Adipose tissue (tissue), 3 donors: ENCODE results near the gene ZCCHC7. TPM values are rescaled to one million over a fixed set of nuclear protein-coding genes. Genes with fewer than 3 reads are reported as not detected.

Experiments
- H3K27ac ChIP-seq: one replicate; pipeline ENCODE4 v1.5.1; 2013; ENCODE audit warnings: low read depth, low read length
- WGBS, 3 donors: extraction: QIAGEN DNeasy Blood & Tissue Kit; methylation state at CpG; one replicate each; pipeline ENCODE4 v1.1.7; 2013; 5-methylcytosine and 5-hydroxymethylcytosine counted together
- polyA plus RNA-seq, 3 donors: library from polyadenylated mRNA; stranded (reverse); fragments of 200-250 nt; gene quantifications; one replicate each; pipeline ENCODE4 v1.2.3, GENCODE V29; 2013
- donor health status: healthy with polysubstance abuse.
- donor health status: Bipolar disorder and iron deficiency.
- donor health status: healthy.

Gene ZCCHC7
- polyA plus RNA-seq, 3 donors, result 5.2 to 13.2 (median 8.0) TPM

DNA sequence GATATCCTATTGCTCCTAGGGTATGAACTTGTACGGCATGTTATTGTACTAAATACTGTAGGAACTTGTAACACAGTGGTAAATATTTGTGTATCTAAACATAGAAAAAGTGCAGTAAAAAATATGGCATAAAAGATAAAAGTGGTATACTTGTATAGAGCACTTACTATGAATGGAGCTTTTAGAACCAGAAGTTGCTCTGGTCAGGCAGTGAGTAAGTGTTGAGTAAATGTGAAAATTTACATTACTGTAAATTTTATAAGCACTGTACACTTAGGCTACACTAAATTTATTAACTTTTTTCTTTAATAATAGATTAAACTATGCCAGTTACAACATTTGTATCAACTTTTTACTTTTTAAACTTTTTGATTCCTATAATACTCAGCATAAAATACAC lies 109.1 kb downstream of the ZCCHC7 start:
- H3K27ac ChIP-seq, result no peak overlapping the region
- 94 to 95% (median 95%) methylated on average over 1 of the region's 1 CpG for WGBS, 3 donors

DNA sequence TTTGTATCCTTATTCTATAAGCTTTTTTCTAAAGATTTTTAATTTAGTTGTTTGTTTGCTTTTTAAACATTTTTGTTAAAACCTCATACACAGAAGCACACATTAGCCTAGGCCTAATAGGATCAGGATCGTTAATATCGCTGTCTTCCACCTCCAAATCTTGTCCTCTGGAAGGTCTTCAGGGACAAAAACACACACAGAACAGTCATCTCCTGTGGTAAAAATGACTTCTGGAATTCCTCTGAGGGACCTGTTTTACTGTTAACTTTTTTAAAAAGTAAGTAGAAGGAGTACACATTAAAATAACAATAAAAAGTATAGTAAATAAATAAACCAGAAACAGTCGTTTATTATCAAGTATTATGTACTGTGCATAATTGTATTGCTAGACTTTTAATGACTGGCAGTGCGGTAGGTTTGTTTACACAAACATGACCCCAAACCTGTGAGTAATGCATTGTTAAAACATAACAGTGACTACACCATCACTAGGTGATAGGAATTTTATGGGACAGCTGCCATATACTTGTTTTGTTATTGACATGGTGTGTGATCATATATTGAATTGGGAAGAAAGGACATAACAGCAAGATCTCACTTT lies 109.6 kb downstream of the ZCCHC7 start:
- WGBS, 3 donors, result 79 to 81% (median 81%) methylated on average over 4 of the region's 4 CpGs
- H3K27ac ChIP-seq, result no peak overlapping the region

DNA sequence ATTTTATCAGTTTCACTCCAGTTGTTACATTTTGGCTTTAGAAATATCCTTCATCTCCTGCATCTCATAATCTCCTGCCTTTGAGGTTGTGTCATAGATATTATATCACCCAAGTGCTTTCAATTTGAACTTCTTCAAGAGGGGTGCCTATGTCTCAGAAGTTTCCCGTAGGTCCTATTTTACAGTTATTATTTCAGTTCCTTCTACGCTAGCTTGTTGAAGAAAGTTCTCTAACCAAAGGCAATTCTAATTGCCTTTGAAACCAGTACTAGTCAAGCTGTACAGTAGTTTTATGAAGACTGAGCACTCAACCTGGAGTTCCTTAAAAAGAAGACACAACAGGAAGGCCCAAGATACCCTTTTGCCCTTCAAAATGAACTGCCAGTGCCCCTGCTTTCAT lies 116.4 kb downstream of the ZCCHC7 start:
- WGBS, 3 donors, result 94 to 98% (median 97%) methylated on average over 2 of the region's 2 CpGs
- no peak overlapping the region for H3K27ac ChIP-seq

DNA sequence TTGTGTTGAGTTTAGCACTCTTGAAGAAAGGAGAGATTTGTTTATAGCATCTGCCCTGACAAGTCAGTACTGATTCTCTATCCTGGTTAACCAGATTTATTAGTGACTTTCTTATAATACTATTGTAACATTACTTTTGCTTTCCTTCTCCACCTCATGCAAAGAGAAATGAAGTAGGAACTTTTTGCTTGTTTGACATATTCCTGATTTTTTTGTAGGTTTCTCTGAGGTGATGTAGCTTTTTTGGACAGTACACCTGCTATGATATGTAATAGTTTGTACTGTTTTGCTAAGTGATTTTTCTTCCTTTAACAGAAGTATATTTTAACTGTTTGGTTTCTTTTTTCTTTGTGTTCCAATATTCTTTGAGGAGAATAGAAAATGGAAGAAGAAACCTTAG lies 117.7 kb downstream of the ZCCHC7 start:
- H3K27ac ChIP-seq, result no peak overlapping the region

DNA sequence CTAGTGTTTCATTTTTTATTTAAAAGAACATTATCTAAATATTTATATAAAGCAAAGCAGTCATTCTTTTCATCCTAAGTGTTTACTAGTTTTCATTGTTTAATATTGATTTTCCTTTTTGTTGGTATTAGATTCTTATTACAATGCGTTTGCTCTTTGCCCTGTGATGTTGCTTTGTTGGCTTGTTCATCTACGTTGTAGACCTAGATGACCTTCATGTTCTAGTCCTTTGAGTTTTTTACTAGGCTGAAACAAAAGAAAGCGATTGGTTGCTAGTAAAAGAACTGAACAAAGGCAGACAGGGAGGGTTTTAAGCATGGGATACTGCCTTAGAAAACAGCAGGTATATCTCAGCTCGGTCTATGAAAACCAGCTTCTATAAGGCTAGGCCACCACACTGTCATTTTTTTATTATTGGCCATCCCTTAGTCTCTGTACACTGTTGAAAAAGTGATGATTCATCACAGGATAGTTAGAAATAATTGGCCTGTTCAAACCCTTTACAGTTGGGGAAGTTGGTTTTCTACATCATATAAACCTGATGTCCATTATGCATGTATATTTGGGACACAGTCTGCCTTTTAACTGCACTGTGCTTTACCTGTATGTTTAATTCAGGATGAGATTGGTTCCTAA lies 119.0 kb downstream of the ZCCHC7 start:
- 62 to 96% (median 95%) methylated on average over 4 of the region's 4 CpGs for whole genome bisulfite sequencing, 3 donors

DNA sequence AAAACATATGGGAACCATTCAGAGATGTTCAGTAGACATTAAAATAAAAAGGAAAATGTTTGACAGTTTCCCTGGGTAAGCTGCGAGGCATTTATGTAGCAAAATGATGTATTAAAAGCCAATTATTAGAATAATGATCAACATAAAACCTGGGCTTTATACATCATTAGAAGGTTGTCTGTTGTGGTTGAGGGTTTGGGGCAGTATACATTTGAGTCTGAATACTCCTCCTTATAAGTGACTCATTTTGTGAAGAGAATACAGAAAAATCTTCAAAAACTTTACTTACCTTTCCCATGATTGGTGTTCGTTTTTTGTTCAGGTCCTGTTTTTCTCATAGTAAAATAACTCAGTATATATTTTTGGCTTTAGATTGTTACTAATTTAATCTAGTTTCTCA lies 119.5 kb downstream of the ZCCHC7 start:
- no peak overlapping the region for H3K27ac ChIP-seq
- WGBS, 3 donors, result 96 to 97% (median 96%) methylated on average over 2 of the region's 2 CpGs

More for the DNA sequence above, 119.0 kb downstream of the ZCCHC7 start:
- H3K27ac ChIP-seq, result no peak overlapping the region

DNA sequence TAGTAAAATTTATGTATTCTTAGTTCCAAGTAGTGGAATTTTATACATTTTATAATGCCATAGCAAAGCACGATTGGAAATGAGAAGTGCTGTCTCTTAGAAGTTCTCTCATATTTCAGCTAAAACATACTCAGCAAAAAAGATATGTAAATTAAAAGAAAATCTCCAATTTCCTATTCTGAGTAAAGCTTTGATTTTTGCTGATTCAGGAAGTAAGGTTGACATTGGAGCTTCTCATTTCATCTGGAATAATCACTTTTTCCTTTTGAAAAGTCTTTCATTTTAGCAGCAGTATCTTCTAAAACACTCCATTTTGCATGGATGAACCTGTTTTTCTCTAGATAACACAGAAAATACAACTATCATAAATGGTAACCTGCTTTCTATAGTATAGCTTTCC lies 121.0 kb downstream of the ZCCHC7 start:
- 78 to 83% (median 79%) methylated on average over 1 of the region's 1 CpG for WGBS, 3 donors
- no peak overlapping the region for H3K27ac ChIP-seq

DNA sequence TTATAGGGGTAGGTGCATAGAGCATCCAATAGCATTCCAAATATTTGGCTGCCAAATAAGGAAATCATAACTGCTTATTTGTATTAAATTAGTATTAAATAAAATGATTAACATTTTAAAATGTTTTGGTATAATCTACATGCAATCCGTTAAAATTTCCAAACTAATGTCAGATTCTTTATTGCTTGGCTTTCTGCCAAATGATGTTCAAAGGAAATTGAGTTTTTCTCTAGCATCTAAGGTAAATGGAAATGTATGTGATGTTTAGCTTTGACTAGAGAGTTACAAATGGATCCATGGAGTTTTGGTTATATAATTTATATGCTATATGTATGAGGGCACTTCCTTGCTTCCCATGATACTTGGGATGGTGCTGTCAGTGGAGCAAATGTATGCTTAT lies 121.7 kb downstream of the ZCCHC7 start:
- 84 to 96% (median 91%) methylated on average over 1 of the region's 1 CpG for WGBS, 3 donors
- H3K27ac ChIP-seq, result no peak overlapping the region

DNA sequence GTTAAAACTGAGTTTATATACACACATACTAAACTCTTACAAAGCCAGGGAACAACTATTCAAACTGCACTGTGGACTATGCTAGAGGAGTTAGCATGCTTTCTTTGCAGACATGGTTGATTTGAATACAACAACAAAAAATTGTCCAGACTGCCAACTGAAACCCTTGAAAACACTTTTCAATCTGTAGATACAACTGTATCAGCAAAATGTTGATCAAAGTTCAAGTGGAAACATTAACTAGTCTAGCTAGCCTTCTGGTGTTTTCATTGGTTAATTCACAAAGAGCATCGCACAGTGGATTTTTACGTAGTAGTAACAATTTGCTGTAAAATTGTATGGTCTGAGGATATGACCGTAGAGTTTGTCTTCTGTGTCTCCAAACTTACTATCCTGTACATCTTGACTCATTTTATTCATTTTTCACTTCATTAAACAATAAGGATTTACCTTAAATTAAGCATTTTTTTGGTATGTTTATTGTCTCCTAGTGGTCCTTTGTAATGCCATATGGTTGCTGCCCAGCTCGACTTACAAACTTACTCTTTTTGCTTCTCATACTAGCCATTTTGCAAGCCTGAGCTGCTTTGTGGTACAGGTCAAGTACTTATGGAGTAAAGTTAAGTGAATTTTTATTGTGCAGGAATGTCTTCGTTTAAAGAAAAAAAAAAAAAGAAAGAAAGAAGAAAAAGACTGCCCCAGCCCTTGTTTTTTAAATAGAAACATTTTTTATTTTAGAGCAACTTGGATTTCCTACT lies 123.4 kb downstream of the ZCCHC7 start:
- H3K27ac ChIP-seq, result no peak overlapping the region
- WGBS, 3 donors, result 69 to 90% (median 86%) methylated on average over 5 of the region's 5 CpGs

DNA sequence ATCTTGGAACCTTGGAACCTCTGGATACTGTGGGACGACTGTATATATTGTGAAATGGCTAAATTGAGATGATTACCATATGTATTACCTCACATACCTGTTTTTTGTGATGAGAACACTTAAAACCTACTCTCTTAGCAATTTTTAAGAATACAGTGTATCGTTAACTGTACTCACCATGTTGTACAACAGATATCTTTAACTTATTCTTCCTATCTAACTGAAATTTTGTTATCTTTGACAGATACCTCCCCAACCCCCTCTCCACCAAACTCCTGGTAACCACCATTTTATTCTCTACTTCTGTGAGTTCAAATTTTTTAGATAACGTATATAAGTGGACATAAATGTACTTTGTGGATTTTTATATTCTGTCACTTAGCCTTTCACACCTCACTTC lies 126.5 kb downstream of the ZCCHC7 start:
- 93 to 96% (median 95%) methylated on average over 3 of the region's 3 CpGs for WGBS, 3 donors
- H3K27ac ChIP-seq, result no peak overlapping the region

DNA sequence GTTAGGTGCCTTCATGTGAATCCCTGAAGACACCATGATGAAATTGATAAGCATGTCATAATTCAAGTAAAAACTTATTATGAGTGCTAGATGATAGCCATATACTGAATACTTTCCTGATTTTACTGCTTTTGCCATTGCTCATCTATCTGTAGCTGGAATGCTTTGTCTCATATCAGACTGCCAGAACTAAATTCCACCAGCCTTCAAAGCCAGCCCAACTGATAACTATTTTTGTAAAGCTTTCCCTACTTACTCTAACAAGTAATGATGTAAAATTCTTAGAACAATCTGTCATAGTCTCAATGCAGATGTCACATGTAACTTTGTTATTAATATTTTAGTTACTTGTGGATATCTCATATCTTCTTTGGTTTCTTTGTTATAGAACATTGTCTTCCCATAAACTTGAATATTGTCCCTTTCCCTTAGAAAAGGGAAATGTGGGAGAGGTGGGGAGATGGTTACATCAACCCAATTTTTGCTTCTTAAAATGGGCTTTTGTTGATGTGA lies 128.3 kb downstream of the ZCCHC7 start:
- no peak overlapping the region for H3K27ac ChIP-seq

DNA sequence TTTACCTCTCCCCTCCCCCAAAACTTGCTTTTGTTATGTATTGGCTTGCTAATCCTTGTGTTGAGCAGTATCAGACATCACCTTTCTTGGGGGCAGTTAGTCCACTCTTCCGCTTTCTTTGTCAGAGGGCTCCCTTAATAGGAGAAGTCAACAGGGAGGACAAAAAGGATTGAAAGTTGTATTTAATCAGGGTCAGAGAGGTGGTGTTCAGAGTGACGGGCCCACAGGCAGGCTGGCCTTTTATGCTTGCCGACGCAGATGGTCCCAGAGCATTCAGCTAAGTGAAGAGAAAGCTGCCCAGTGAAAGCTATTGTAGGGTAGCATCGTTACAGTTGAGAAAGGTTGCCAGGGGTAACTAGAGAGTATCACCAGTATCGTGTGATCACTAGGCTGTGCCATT lies 131.1 kb downstream of the ZCCHC7 start:
- 85 to 91% (median 90%) methylated on average over 6 of the region's 6 CpGs for WGBS, 3 donors
- no peak overlapping the region for H3K27ac ChIP-seq

DNA sequence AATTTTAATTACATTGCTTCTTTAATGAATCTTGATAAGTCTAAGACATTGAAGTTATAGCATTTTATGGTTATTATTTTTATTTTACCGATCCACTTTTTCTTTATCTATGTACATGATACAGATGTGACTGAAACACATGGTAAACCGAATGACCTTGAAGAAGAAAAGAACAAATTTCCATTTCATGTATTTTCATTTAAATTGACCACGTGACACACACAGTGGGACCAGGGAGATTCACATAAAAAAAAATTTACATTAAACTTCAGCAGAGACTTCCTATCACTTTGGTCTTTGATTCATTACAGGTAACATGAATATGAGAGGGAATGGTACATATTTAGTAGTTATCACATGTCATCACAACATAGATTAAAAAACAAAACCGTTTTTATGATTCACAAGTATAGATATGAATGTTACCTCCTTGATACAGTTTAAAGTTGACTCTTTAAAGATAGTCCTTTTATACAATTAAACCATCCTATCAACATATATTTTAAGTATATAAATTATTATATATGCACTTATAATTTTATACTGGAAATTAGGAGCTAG lies 133.1 kb downstream of the ZCCHC7 start:
- 78 to 90% (median 89%) methylated on average over 4 of the region's 4 CpGs for WGBS, 3 donors
- no peak overlapping the region for H3K27ac ChIP-seq

DNA sequence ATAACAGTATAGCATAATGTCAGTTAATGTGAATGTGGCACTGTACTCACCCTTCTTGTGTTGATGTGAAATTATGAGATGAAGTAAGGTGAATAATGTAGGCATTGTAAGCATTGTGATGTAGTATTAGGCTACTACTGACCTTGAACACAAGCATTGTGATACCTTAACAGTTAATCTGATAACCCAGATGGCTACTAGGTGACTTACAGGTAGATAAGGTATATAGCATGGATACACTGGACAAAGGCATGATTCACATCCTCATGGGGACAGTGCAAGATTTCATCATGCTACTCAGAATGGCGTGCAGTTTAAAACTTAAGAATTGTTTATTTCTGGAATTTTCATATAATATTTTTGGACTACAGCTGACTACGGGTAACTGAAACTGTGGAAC lies 134.8 kb downstream of the ZCCHC7 start:
- WGBS, 3 donors, result 99 to 100% (median 99%) methylated on average over 2 of the region's 2 CpGs
- no peak overlapping the region for H3K27ac ChIP-seq

DNA sequence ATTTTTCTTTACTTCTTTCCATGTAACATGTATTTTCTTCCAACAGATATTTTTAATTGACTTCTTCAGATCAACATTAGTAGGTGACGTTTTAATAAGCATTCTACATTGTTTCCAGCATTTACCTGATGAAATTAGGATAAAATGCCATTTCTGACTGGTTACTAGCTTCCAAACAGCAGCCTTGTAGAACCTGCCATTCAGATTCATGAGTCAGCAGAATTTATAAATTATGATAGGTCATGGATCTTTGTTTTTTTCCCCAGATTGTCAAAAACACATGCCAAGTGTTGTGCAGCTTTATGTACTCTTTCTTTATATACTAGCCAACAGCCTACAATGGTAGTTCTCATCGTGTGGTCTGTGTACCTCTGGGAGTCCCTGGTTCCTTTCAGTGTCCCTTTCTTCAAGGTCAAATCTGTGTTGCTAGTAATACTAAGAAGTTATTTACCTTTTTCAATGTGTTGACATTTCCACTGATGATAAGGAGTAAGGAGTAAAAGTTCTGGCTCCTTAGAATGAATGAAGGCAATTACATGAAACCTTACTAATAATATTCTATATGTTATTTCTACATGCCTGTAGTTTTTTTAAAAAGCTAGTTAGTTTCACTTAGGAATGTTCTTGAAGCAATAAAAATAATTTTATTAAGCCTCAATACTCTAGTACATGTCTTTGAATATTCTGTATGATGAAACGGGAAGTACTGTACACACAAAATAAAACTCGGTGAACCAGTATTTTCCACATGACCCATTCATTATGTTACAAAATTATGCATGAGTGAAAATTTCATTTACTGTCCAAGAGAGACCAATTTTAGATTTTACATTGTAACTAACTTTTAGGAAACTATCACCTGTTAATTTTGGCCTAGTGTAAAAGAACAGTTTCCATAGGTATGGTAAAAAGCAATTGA lies 135.8 kb downstream of the ZCCHC7 start:
- WGBS, 3 donors, result 50 to 80% (median 68%) methylated on average over 4 of the region's 4 CpGs
- H3K27ac ChIP-seq, result no peak overlapping the region

DNA sequence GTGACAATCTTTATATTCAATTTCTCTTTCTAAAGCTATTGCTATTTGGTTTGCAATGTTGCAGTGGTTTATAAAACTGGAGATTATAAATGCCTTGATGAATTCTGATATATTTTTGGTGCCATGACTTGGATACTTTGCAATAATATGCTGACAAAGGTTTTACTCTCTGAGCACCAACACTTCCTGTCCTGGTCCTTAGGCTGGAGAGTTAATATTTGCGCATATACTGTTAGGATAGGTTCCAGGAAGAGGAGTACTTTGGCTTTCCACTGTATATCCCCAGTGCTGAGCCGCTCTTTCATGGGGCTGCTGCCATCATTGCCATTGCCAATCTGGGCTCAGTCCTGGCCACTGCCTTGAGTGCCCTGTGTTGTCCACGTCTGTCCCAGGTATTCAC lies 139.6 kb downstream of the ZCCHC7 start:
- no peak overlapping the region for H3K27ac ChIP-seq
- 95 to 96% (median 96%) methylated on average over 3 of the region's 3 CpGs for WGBS, 3 donors

DNA sequence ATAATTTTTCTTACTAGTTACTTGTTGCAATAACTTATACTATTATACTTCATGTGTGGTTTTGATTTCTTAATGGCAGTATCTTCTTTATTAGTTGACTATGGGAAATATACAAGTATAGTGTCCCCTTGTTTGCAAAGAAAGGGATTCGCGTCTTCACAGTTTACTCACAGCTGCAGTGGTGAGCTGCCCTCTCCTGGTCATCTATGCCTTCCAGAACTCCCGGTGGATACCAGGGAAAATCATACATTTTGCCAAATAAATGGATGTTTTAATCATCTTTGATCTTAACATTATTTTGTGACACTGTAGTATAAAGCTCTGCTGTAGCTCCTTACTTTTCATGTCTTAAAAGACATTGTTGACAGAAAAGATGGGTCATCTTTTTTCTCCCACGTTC lies 142.0 kb downstream of the ZCCHC7 start:
- WGBS, 3 donors, result 76 to 83% (median 76%) methylated on average over 4 of the region's 4 CpGs

DNA sequence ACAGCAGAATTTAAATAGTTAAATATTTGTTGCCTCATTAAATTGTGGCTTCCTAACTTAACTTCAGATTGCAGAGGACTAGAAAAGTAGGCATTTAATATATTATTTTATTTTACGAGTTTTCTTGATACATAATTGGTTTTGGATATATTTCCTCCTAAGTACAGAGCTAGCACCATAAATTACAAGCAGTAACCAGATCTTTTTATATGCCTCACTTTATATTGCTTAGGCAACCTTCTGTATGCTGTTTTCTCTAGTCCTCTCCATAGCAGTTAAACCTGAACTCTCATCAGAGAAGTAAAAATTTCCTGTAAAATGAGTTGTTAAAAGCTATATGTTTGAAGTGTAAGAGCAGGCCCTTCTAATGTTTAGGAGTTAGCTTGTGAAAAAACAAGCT lies 144.2 kb downstream of the ZCCHC7 start:
- H3K27ac ChIP-seq, result no peak overlapping the region
- WGBS, 3 donors, result 83 to 91% (median 88%) methylated on average over 1 of the region's 1 CpG

More for the DNA sequence above, 142.0 kb downstream of the ZCCHC7 start:
- H3K27ac ChIP-seq, result no peak overlapping the region
